Upper lobe of left lung (tissue), 6 donors: ENCODE measurements around the gene SCN5A. TPM values are rescaled to one million over a fixed set of nuclear protein-coding genes. Genes with fewer than 3 reads are reported as not detected.

Experiments used
- ATAC-seq, 2 donors: fragments of 200-7000 bp; cut with Tn5 transposase; one replicate each; pipeline ENCODE4 v1.9.1; 2022; ENCODE audit warnings: mild to moderate bottlenecking in 2 of 2, moderate library complexity in 2 of 2; ENCODE audit not compliant: low FRiP score in 2 of 2
- DNase-seq, 2 donors: peaks; one replicate each; pipeline ENCODE4 v3.0.0-alpha.2; 2019 to 2020
- H3K27ac ChIP-seq, 4 donors: fragments of 200-600 bp; sonication (generic); one replicate each; pipeline ENCODE4 v1.5.1; 2016 to 2019
- H3K27me3 ChIP-seq, 4 donors: fragments of 200-600 bp; sonication (generic); one replicate each; pipeline ENCODE4 v1.5.1; 2017 to 2019
- H3K36me3 ChIP-seq, 4 donors: fragments of 200-600 bp; sonication (generic); one replicate each; pipeline ENCODE4 v1.5.1; 2016 to 2019
- H3K4me1 ChIP-seq, 4 donors: fragments of 200-600 bp; sonication (generic); one replicate each; pipeline ENCODE4 v1.5.1; 2018 to 2019
- H3K4me3 ChIP-seq, 4 donors: fragments of 200-600 bp; sonication (generic); one replicate each; pipeline ENCODE4 v1.5.1; 2017 to 2019; ENCODE audit warnings: mild to moderate bottlenecking in 2 of 4, moderate library complexity in 1 of 4
- H3K9me3 ChIP-seq, 4 donors: fragments of 200-600 bp; sonication (generic); one replicate each; pipeline ENCODE4 v1.5.1; 2018 to 2019
- CTCF ChIP-seq, 6 experiments: fragments of 450-650 bp in 4 of 6; fragments of 200-600 bp in 2 of 6; sonication (generic) in 2 of 6; IDR thresholded peaks; one replicate each; pipeline ENCODE4 v1.5.1; 2016 to 2019; ENCODE audit warnings: antibody characterized with exemption in 6 of 6
- EP300 ChIP-seq, 4 donors: sonication (generic); formaldehyde crosslinking; IDR thresholded peaks; one replicate each; pipeline ENCODE4 v1.5.1; 2017; ENCODE audit warnings: antibody characterized with exemption in 4 of 4, control low read depth in 2 of 4
- POLR2A ChIP-seq, 4 donors: fragments of 450-650 bp; IDR thresholded peaks; one replicate each; pipeline ENCODE4 v1.5.1; 2016 to 2017; ENCODE audit warnings: antibody characterized with exemption in 4 of 4, mild to moderate bottlenecking in 2 of 4
- POLR2AphosphoS5 ChIP-seq, 2 donors: sonication (generic); formaldehyde crosslinking; IDR thresholded peaks; one replicate each; pipeline ENCODE4 v1.5.1; 2017; ENCODE audit warnings: antibody characterized with exemption in 2 of 2
- WGBS, 2 donors: methylation state at CpG; one replicate each; pipeline ENCODE4 v1.1.5; 2017 to 2018; 5-methylcytosine and 5-hydroxymethylcytosine counted together
- total RNA-seq, 6 donors: library from RNA; depleted of rRNA in 4 of 6; stranded (reverse); fragments of >200 nt in 4 of 6; gene quantifications; one replicate each; pipeline versions ENCODE4 v1.1.0 to v1.2.1, GENCODE V29; 2016 to 2021
- donor health status: DM: no; HTN: no; CAD: no; lungs with moderate emphysema.
- donor health status: DM: no; HTN: yes; CAD: no; lungs with severe emphysema.

Gene SCN5A
- total RNA-seq, 6 donors from 2014 or later, result under 0.01 to 0.30 (median 0.10) TPM; not detected in 1

GRCh38 chr3:38602576-38603250, 46.8 kb downstream of the SCN5A start:
- WGBS, 2 donors, result 80 to 88% methylated on average over 7 of the region's 7 CpGs
- Histone ChIP-seq H3K4me1 (no peaks in the 10 kb centered on the region), H3K27ac (no peak overlapping the region), H3K27me3 (no peaks in the 10 kb centered on the region), H3K4me3 (no peak overlapping the region), H3K36me3 (no peaks in the 10 kb centered on the region), H3K9me3 (no peaks in the 10 kb centered on the region)
- TF ChIP-seq POLR2A (IDR thresholded peaks at IDR 0.05) (no peak), EP300 (IDR thresholded peaks at IDR 0.05) (no peak), CTCF (IDR thresholded peaks at IDR 0.05) (no peak), POLR2AphosphoS5 (IDR thresholded peaks at IDR 0.05) (no peak)
- no peak for ATAC-seq
- no peak for DNase-seq

GRCh38 chr3:38601956-38602550, 47.4 kb downstream of the SCN5A start:
- H3K4me3 ChIP-seq, result no peak overlapping the region
- H3K4me1 ChIP-seq, result no peaks in the 10 kb centered on the region
- H3K9me3 ChIP-seq, result no peaks in the 10 kb centered on the region
- no peaks in the 10 kb centered on the region for H3K27me3 ChIP-seq
- TF ChIP-seq POLR2A (IDR thresholded peaks at IDR 0.05) (no peak), EP300 (IDR thresholded peaks at IDR 0.05) (no peak), CTCF (IDR thresholded peaks at IDR 0.05) (no peak), POLR2AphosphoS5 (IDR thresholded peaks at IDR 0.05) (no peak)
- H3K27ac ChIP-seq, result no peak overlapping the region
- no peaks in the 10 kb centered on the region for H3K36me3 ChIP-seq
- 90 to 92% methylated on average over 3 of the region's 3 CpGs for WGBS, 2 donors
- no peak for ATAC-seq
- DNase-seq, result no peak

- DNase-seq (no peak), ATAC-seq (no peak)
- 93 to 100% methylated on average over 1 of the region's 1 CpG for WGBS, 2 donors
Measured at GRCh38 chr3:38600551-38600950, 48.9 kb downstream of the SCN5A start.

GRCh38 chr3:38599886-38600285, 49.6 kb downstream of the SCN5A start:
- DNase-seq, result no peak

More at GRCh38 chr3:38600551-38600950, 48.9 kb downstream of the SCN5A start:
- H3K36me3 ChIP-seq, result no peaks in the 10 kb centered on the region
- no peak overlapping the region for H3K27ac ChIP-seq
- H3K27me3 ChIP-seq, result no peaks in the 10 kb centered on the region
- TF ChIP-seq POLR2A (IDR thresholded peaks at IDR 0.05), result no peak
- TF ChIP-seq CTCF (IDR thresholded peaks at IDR 0.05), result no peak
- no peak for TF ChIP-seq POLR2AphosphoS5 (IDR thresholded peaks at IDR 0.05)
- TF ChIP-seq EP300 (IDR thresholded peaks at IDR 0.05), result no peak
- no peaks in the 10 kb centered on the region for H3K4me1 ChIP-seq
- H3K4me3 ChIP-seq, result no peak overlapping the region
- H3K9me3 ChIP-seq, result no peaks in the 10 kb centered on the region

More at GRCh38 chr3:38599886-38600285, 49.6 kb downstream of the SCN5A start:
- H3K27ac ChIP-seq, result no peak overlapping the region
- WGBS, 2 donors, result 83 to 88% methylated on average over 2 of the region's 2 CpGs
- no peak for TF ChIP-seq EP300 (IDR thresholded peaks at IDR 0.05)
- no peak for TF ChIP-seq CTCF (IDR thresholded peaks at IDR 0.05)
- TF ChIP-seq POLR2A (IDR thresholded peaks at IDR 0.05), result no peak
- no peak for TF ChIP-seq POLR2AphosphoS5 (IDR thresholded peaks at IDR 0.05)
- ATAC-seq, result no peak
- H3K4me1 ChIP-seq, result no peaks in the 10 kb centered on the region
- H3K36me3 ChIP-seq, result no peaks in the 10 kb centered on the region
- H3K27me3 ChIP-seq, result no peaks in the 10 kb centered on the region
- no peak overlapping the region for H3K4me3 ChIP-seq
- no peaks in the 10 kb centered on the region for H3K9me3 ChIP-seq
